ENCODE data around the gene GAGE12J.
"Not testable (repeated sequence)": the region's sequence is repeated elsewhere in the genome, so short reads cannot be mapped to it uniquely, and the experiment has no call there.

DNA sequence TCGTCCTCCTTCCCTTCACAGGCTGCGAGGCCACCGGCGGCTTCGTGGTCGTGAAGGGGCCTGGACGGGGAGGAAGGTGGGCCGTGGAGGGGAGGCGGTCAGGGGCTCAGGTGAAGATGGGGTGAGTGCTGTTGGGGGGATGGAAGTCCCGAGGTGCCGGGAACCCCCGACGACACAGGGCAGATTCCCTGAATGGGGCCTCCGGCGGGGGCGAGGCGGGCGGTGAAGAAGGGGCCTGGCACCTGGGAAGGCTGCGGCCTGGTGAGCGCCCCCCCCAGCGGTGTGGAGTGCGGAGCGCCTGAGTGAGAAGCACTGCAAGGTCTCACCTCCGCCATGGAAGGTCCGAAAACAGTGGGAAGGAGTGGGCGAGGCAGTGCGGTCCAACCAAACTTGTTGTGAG is 429 bp downstream of the GAGE12J start:
- TF ChIP-seq SRF (IDR thresholded peaks at IDR 0.05; ENCODE audit: low read depth); POLR2A (IDR thresholded peaks at IDR 0.05; ENCODE audit: borderline replicate concordance, extremely low read depth, insufficient read depth, insufficient read length); SIN3A (IDR thresholded peaks at IDR 0.05; ENCODE audit: low read depth); ELF1 (IDR thresholded peaks at IDR 0.05; ENCODE audit: borderline replicate concordance, low read depth); CTCF (IDR thresholded peaks at IDR 0.05 in 2 of 3, conservative IDR thresholded peaks at IDR 0.05 in 1 of 3; ENCODE audit: borderline replicate concordance in 1 of 3, insufficient read depth in 1 of 3, low read depth in 2 of 3, low read length in 2 of 3); FOSL1 (IDR thresholded peaks at IDR 0.05; ENCODE audit: low read depth); EZH2phosphoT487 (IDR thresholded peaks at IDR 0.05; ENCODE audit: borderline replicate concordance); JUND (IDR thresholded peaks at IDR 0.05); TCF7L2 (IDR thresholded peaks at IDR 0.05; ENCODE audit: borderline replicate concordance, extremely low read depth, insufficient read depth, insufficient read length): not testable (repeated sequence)
- TF ChIP-seq, protein P1, sequence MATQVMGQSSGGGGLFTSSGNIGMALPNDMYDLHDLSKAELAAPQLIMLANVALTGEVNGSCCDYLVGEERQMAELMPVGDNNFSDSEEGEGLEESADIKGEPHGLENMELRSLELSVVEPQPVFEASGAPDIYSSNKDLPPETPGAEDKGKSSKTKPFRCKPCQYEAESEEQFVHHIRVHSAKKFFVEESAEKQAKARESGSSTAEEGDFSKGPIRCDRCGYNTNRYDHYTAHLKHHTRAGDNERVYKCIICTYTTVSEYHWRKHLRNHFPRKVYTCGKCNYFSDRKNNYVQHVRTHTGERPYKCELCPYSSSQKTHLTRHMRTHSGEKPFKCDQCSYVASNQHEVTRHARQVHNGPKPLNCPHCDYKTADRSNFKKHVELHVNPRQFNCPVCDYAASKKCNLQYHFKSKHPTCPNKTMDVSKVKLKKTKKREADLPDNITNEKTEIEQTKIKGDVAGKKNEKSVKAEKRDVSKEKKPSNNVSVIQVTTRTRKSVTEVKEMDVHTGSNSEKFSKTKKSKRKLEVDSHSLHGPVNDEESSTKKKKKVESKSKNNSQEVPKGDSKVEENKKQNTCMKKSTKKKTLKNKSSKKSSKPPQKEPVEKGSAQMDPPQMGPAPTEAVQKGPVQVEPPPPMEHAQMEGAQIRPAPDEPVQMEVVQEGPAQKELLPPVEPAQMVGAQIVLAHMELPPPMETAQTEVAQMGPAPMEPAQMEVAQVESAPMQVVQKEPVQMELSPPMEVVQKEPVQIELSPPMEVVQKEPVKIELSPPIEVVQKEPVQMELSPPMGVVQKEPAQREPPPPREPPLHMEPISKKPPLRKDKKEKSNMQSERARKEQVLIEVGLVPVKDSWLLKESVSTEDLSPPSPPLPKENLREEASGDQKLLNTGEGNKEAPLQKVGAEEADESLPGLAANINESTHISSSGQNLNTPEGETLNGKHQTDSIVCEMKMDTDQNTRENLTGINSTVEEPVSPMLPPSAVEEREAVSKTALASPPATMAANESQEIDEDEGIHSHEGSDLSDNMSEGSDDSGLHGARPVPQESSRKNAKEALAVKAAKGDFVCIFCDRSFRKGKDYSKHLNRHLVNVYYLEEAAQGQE (IDR thresholded peaks at IDR 0.05; ENCODE audit: low read depth) = not testable (repeated sequence)
